Activated CD8-positive, alpha-beta memory T cell treated with anti-CD3 and anti-CD28 coated beads for 48 hours (primary cell): ENCODE data around the gene BRK1.
"Not testable (repeated sequence)": the region's sequence is repeated elsewhere in the genome, so short reads cannot be mapped to it uniquely, and the experiment has no call there.

Experiments used
- DNase-seq, 3 experiments: peaks; one replicate each; pipeline ENCODE4 v3.0.0-alpha.2; 2020; ENCODE audit warnings: low read depth in 2 of 3, low spot score in 2 of 3

The BRK1 gene

GRCh38 chr3:10176150-10176549 lies 60.7 kb downstream of the BRK1 start:
- not testable (repeated sequence) for DNase-seq
